Testis (tissue), 3 donors: Measurements from ENCODE around the gene OR2A1. TPM values are rescaled to one million over a fixed set of nuclear protein-coding genes. Genes with fewer than 3 reads are reported as not detected.

Experiments used
- polyA plus RNA-seq: library from polyadenylated mRNA; stranded (reverse); fragments of 350-450 nt; fragmentation: Illumina TruSeq; extraction: RNeasy Lipid Tissue Mini Kit (QIAGEN cat#74804); gene quantifications from one replicate; pipeline ENCODE4 v1.2.3, GENCODE V29; 2014; ENCODE audit warnings: low read depth, low replicate concordance; ENCODE audit not compliant: insufficient read depth
- total RNA-seq, 2 donors: library from RNA; depleted of rRNA; stranded (reverse); fragments of >200 nt; gene quantifications; one replicate each; pipeline ENCODE4 v1.2.3, GENCODE V29; 2016

OR2A1 gene
- total and polyA plus RNA-seq, 3 donors from 2014 or later: 0.20 to 0.37 TPM; not detected in 1

Other genes with a start within 250 kb of the OR2A1 start
- gene OR2A25, start 242.6 kb upstream of the OR2A1 start, total RNA-seq: under 1 TPM in 1 of 2 donors, not detected in 1; 0.19 TPM
- gene OR2A25, start 242.6 kb upstream of the OR2A1 start, polyA plus RNA-seq: 0.18 TPM
- under 1 TPM; 0.06 to 0.39 TPM for gene OR2A12, start 226.1 kb upstream of the OR2A1 start, total RNA-seq
- not detected for gene OR2A12, start 226.1 kb upstream of the OR2A1 start, polyA plus RNA-seq
- gene OR2A2, start 202.8 kb upstream of the OR2A1 start, total RNA-seq: not detected
- gene OR2A2, start 202.8 kb upstream of the OR2A1 start, polyA plus RNA-seq: not detected
- gene OR2A14, start 189.2 kb upstream of the OR2A1 start, total RNA-seq: not detected
- not detected for gene OR2A14, start 189.2 kb upstream of the OR2A1 start, polyA plus RNA-seq
- gene CTAGE4, start 129.0 kb upstream of the OR2A1 start, total RNA-seq: 10 to 100 TPM in 1 of 2 donors, 1 to 10 TPM in 1; 7.5 to 13.1 TPM
- not detected for gene CTAGE4, start 129.0 kb upstream of the OR2A1 start, polyA plus RNA-seq
- gene ARHGEF35, start 116.6 kb upstream of the OR2A1 start, total RNA-seq: 1 to 10 TPM in 1 of 2 donors, under 1 TPM in 1; 0.87 to 1.3 TPM
- 3.0 TPM for gene ARHGEF35, start 116.6 kb upstream of the OR2A1 start, polyA plus RNA-seq
- gene OR2A42, start 72.8 kb upstream of the OR2A1 start, total RNA-seq: not detected
- not detected for gene OR2A42, start 72.8 kb upstream of the OR2A1 start, polyA plus RNA-seq
- gene OR2A7, start 47.6 kb upstream of the OR2A1 start, total RNA-seq: 1 to 10 TPM in 1 of 2 donors, under 1 TPM in 1; 0.63 to 1.2 TPM
- 1.1 TPM for gene OR2A7, start 47.6 kb upstream of the OR2A1 start, polyA plus RNA-seq
- gene CTAGE8, start 43.1 kb upstream of the OR2A1 start, total RNA-seq: 10 to 100 TPM in 1 of 2 donors, 1 to 10 TPM in 1; 4.4 to 13.7 TPM
- gene CTAGE8, start 43.1 kb upstream of the OR2A1 start, polyA plus RNA-seq: 16.6 TPM
- 1 to 10 TPM; 4.3 to 5.2 TPM for gene ARHGEF5, start 43.0 kb downstream of the OR2A1 start, total RNA-seq
- 5.0 TPM for gene ARHGEF5, start 43.0 kb downstream of the OR2A1 start, polyA plus RNA-seq
- 1 to 10 TPM; 1.6 TPM for gene NOBOX, start 91.3 kb downstream of the OR2A1 start, total RNA-seq
- 1.1 TPM for gene NOBOX, start 91.3 kb downstream of the OR2A1 start, polyA plus RNA-seq